PFSK-1 (cell line): Measurements from ENCODE around the gene CEL.

Experiments
- FOXP2 ChIP-seq: optimal IDR thresholded peaks from 2 replicates; pipeline ENCODE3; 2011; ENCODE audit warnings: borderline replicate concordance, control low read depth, inconsistent platforms; ENCODE audit not compliant: insufficient read depth; ENCODE audit errors: extremely low read length, extremely low read depth
- POLR2AphosphoS5 ChIP-seq: IDR thresholded peaks from 2 replicates; pipeline ENCODE4 v1.6.1; 2012; ENCODE audit warnings: low read depth, mild to moderate bottlenecking, control low read depth, low read length, moderate library complexity
- REST ChIP-seq, 2 experiments: IDR thresholded peaks; 2 replicates each; pipeline versions ENCODE4 v1.6.1 to v1.8.0; 2011 to 2012; ENCODE audit warnings: low read depth in 2 of 2, low read length in 2 of 2, control low read depth in 1 of 2, inconsistent platforms in 1 of 2, mild to moderate bottlenecking in 1 of 2, moderate library complexity in 1 of 2; ENCODE audit not compliant: insufficient read depth in 1 of 2
- SIN3A ChIP-seq: IDR thresholded peaks from 2 replicates; pipeline ENCODE4 v1.6.1; 2012; ENCODE audit warnings: mild to moderate bottlenecking, low read length, moderate library complexity, borderline replicate concordance; ENCODE audit not compliant: insufficient read depth
- TAF1 ChIP-seq: IDR thresholded peaks from 2 replicates; pipeline ENCODE4 v1.6.1; 2012; ENCODE audit warnings: low read length, control low read depth, borderline replicate concordance; ENCODE audit not compliant: insufficient read depth

Gene CEL

DNA sequence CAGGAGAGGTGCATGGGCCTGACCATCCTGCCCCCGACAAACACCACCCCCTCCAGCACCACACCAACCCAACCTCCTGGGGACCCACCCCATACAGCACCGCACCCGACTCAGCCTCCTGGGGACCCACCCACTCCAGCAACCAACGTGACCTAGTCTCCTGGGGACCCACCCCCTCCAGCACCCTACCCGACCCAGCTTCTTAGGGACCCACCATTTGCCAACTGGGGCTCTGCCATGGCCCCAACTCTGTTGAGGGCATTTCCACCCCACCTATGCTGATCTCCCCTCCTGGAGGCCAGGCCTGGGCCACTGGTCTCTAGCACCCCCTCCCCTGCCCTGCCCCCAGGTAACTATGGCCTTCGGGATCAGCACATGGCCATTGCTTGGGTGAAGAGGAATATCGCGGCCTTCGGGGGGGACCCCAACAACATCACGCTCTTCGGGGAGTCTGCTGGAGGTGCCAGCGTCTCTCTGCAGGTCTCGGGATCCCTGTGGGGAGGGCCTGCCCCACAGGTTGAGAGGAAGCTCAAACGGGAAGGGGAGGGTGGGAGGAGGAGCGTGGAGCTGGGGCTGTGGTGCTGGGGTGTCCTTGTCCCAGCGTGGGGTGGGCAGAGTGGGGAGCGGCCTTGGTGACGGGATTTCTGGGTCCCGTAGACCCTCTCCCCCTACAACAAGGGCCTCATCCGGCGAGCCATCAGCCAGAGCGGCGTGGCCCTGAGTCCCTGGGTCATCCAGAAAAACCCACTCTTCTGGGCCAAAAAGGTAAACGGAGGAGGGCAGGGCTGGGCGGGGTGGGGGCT lies 4.6 kb downstream of the CEL start:
- no peak for TF ChIP-seq FOXP2
- TF ChIP-seq REST (IDR thresholded peaks at IDR 0.05; ENCODE audit: insufficient read depth in 1 of 2, low read depth in 2 of 2, low read length in 2 of 2): no peak
- TF ChIP-seq POLR2AphosphoS5: no peak
- no peak for TF ChIP-seq SIN3A
- no peak for TF ChIP-seq TAF1

- TF ChIP-seq SIN3A (no peak), REST (IDR thresholded peaks at IDR 0.05; ENCODE audit: insufficient read depth in 1 of 2, low read depth in 2 of 2, low read length in 2 of 2) (no peak), FOXP2 (no peak), POLR2AphosphoS5 (no peak), TAF1 (no peak)
Measured at GRCh38 chr9:133067006-133067405, 5.2 kb downstream of the CEL start.

DNA sequence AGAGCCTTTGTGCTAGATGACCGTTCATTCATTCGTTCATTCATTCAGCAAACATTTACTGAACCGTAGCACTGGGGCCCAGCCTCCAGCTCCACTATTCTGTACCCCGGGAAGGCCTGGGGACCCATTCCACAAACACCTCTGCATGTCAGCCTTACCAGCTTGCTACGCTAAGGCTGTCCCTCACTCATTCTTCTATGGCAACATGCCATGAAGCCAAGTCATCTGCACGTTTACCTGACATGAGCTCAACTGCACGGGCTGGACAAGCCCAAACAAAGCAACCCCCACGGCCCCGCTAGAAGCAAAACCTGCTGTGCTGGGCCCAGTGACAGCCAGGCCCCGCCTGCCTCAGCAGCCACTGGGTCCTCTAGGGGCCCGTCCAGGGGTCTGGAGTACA lies 6.0 kb downstream of the CEL start:
- TF ChIP-seq FOXP2 (no peak), SIN3A (no peak), POLR2AphosphoS5 (no peak), REST (IDR thresholded peaks at IDR 0.05; ENCODE audit: insufficient read depth in 1 of 2, low read depth in 2 of 2, low read length in 2 of 2) (no peak), TAF1 (no peak)

GRCh38 chr9:133071484-133072150 lies 9.8 kb downstream of the CEL start:
- no peak for TF ChIP-seq POLR2AphosphoS5
- TF ChIP-seq FOXP2: no peak
- no peak for TF ChIP-seq TAF1
- no peak for TF ChIP-seq REST (IDR thresholded peaks at IDR 0.05; ENCODE audit: insufficient read depth in 1 of 2, low read depth in 2 of 2, low read length in 2 of 2)
- TF ChIP-seq SIN3A: no peak
